CD4-positive, alpha-beta T cell treated with Interleukin-10 for 1 hour (primary cell): ENCODE measurements around the gene IRAK1.
A peak's percentile ranks its signal among the peaks of the same experiment; 100 is the strongest.

Source experiments
- DNase-seq: peaks from one replicate; pipeline ENCODE4 v3.0.0-alpha.2; 2020

The IRAK1 gene

GRCh38 chrX:154040307-154040756, 20.6 kb upstream of the IRAK1 start:
- DNase-seq: no peak

GRCh38 chrX:154039577-154039976, 19.9 kb upstream of the IRAK1 start:
- DNase-seq: no peak

GRCh38 chrX:154038656-154039055, 19.0 kb upstream of the IRAK1 start:
- DNase-seq: no peak

GRCh38 chrX:154037754-154038153, 18.1 kb upstream of the IRAK1 start:
- no peak for DNase-seq

GRCh38 chrX:154036513-154036912, 16.8 kb upstream of the IRAK1 start:
- peak; percentile 37 for DNase-seq

GRCh38 chrX:154033848-154034247, 14.1 kb upstream of the IRAK1 start:
- no peak for DNase-seq

GRCh38 chrX:154032653-154033052, 13.0 kb upstream of the IRAK1 start:
- DNase-seq: no peak

- DNase-seq: no peak
Measured at GRCh38 chrX:154032160-154032559, 12.5 kb upstream of the IRAK1 start.

GRCh38 chrX:154030715-154031305, 11.1 kb upstream of the IRAK1 start:
- DNase-seq: no peak

- no peak for DNase-seq
Measured at GRCh38 chrX:154030266-154030665, 10.6 kb upstream of the IRAK1 start.

- no peak for DNase-seq
Measured at GRCh38 chrX:154029439-154029838, 9.7 kb upstream of the IRAK1 start.

- no peak for DNase-seq
Measured at GRCh38 chrX:154028502-154029184, 8.9 kb upstream of the IRAK1 start.

- DNase-seq: no peak
Measured at GRCh38 chrX:154027986-154028385, 8.3 kb upstream of the IRAK1 start.

GRCh38 chrX:154027022-154027402, 7.3 kb upstream of the IRAK1 start:
- no peak for DNase-seq

GRCh38 chrX:154026136-154027021, 6.7 kb upstream of the IRAK1 start:
- DNase-seq: no peak

GRCh38 chrX:154025230-154025629, 5.5 kb upstream of the IRAK1 start:
- DNase-seq: no peak

- no peak for DNase-seq
Measured at GRCh38 chrX:154024271-154024670, 4.6 kb upstream of the IRAK1 start.

GRCh38 chrX:154023276-154024000, 3.7 kb upstream of the IRAK1 start:
- DNase-seq: no peak

GRCh38 chrX:154022108-154022507, 2.4 kb upstream of the IRAK1 start:
- no peak for DNase-seq

GRCh38 chrX:154021131-154021611, 1.5 kb upstream of the IRAK1 start:
- no peak for DNase-seq

GRCh38 chrX:154020536-154021115, 924 bp upstream of the IRAK1 start:
- peak; percentile 3 for DNase-seq

GRCh38 chrX:154019061-154019621, 561 bp downstream of the IRAK1 start:
- DNase-seq: peak; percentile 7
